Measurements from ENCODE around the gene PLXNB1.

The PLXNB1 gene

DNA sequence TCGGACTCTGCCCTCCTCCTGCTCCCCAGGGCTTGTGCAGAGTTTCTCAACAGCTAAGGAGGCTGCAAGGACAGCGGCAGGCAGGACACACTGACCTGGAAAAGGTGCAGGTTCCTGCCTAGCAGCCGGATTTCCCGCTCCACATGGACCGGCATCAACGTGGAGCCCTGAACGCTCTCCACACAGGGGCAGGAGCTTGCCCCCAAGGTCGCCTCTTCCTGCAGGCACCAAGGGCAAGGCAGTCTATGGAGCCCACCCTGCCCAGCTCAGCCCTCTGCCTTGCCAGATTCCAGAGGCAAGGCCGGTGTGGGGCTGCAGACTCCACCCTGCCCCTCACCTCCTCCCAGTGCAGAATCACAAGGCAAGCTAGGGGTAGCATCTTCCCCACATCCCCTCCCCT lies 10.7 kb downstream of the PLXNB1 start:
- no peak for DNase-seq (ENCODE audit: low read depth)

DNA sequence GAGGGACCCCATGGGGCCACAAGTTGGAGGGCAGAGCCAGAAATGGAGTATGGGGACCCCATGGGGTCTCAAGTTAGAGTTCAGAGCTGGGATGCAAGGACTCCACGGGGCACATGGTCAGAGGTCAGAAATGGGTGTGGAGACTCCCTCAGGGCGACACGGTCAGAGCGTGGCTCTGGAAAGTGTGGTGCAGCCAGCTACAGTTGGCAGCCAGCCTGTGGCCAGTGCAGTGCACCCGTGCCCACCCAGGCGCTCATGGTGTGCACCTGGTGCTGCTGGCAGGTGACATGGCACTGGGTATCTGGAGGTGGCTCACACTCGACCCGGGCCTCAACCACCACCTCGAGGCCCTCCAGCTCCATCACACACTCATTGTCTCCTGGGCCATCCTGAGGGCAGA lies 11.2 kb downstream of the PLXNB1 start:
- DNase-seq (ENCODE audit: low read depth), result no peak

GRCh38 chr3:48418140-48418539 lies 11.7 kb downstream of the PLXNB1 start:
- DNase-seq (ENCODE audit: low read depth), result no peak

- no peak for DNase-seq (ENCODE audit: low read depth)
Observed at GRCh38 chr3:48417529-48418108, 12.3 kb downstream of the PLXNB1 start.

DNA sequence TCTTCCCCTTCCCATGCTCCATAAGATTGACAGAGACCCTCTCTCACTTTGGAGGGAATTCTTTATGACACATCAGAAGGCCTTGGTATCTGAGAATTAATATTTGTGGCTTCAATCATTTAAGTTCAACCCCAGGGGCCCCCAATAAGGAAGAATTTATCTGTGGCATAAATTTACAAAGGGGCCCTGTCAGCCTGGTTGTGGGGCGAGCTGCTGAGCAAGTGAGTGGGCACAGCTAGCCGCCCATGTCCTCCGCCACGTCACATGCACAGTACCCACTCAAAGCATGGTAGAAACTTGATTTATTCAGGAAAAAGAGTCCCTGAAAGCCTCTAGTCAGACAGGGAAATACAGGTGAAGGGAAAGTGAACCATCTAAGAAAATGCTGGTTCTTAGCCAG lies 13.3 kb downstream of the PLXNB1 start:
- DNase-seq (ENCODE audit: low read depth), result no peak

DNA sequence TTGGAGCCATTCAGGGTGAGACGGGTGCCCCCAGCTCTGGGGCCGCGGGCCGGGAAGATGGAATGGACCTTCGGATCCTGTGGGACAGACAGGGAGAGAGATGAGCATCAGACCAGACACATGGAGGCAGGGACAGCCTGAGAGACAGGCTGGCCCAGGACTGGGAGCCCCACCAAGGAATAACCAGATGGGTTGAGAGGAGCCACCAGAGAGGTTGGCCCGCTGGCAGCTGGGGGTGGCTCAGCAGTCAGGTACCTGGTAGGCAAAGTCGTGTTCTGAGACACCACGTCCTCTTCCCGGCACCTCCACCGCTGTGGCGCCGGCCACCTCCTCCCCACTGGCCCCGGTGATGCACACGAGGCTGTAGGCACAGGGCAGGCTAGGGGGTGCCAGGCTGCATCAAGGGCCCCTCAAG lies 13.8 kb downstream of the PLXNB1 start:
- no peak for DNase-seq (ENCODE audit: low read depth)

- DNase-seq (ENCODE audit: low read depth), result no peak
Observed at GRCh38 chr3:48415251-48415953, 14.5 kb downstream of the PLXNB1 start.

DNA sequence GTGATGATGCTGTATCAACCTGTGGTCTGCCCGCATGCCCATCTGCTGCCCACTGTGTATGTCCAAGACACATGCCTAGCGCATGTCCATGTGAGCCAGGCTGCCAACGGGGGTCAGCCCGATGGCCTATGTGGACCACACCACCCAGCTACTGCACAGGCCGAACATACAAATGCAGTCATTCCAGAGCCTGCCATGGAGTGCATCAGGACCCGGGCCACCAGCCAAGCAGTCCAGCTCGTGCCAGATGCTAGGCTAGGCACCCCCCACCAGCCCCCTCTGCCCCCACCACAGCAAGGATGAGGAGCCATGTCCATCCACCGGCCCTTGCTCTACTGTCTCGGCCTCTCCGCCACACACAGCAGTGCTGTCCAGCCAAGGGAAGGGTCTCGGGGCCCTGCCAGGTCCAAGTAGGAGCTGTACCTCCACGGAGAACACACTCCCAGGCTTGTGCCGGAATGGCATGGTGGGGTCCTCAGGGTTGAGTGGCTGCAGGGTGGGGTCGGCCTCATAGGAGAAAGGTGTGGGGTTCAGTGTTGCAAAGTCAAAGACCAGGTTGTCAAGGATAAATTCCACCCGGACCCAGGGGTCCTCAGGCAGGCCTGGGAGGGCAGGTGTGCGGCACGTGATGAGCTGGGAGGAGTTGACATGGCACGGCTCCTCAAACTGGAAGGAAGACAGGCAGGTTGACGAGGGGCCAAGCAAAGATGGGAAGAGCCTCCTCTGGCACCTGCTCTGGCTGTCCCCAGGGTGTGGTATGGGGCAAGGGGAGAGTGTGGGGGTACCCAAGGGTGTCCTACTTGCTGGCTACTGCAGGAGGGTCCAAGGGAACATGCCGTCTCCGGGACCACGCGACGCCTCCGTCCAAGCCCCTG lies 15.3 kb downstream of the PLXNB1 start:
- DNase-seq (ENCODE audit: low read depth), result no peak

DNA sequence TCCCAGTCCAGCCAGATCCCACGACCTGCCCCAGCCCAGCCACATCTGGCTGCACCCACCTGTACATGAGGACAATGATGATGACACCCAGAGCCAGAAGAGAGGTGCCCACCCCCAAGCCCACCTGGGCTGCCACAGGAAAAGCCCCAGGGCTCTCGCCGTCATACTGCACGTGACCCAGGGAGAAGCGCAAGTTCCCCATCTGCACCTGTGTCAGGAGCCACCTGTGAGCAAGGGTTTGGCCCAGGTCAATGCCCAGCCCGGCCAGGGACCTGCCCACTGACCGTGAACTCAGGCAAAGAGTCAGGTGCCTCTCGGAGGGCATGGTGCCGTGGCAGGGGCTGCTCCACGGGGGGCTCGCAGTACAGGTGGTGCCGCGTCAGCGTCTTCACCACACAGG lies 16.3 kb downstream of the PLXNB1 start:
- DNase-seq (ENCODE audit: low read depth), result no peak

- DNase-seq (ENCODE audit: low read depth), result no peak
Observed at GRCh38 chr3:48413086-48413485, 16.8 kb downstream of the PLXNB1 start.

DNA sequence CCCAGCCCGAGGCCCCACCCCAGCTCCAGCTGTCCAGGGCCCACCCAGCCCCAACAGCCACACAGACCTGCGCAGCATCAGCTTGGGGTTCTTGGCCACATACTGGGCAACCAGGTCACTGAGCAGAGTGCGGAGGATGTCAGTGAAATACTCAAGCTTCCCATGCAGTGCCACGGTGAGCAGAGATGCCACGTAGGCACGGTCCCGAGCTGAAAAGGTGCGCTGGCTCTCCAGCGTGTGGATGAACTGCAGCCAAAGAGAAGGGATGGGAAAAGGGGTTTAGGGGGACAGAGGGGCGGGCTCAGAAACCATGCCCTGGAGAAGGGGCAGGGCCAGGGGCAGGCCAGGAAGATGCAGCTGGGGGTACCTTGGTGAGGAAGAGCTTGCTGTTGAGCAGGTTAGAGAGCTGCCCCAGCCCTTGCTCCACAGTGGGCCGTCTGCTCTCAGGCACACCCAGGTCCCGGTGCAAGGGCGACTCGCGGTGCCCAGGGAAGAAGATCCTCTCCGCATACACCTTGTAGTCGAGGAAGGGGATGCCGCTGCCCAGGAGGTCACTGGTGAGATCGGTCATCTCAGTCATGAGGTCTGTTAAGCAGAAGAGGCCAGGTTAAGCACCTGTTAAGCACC lies 17.4 kb downstream of the PLXNB1 start:
- DNase-seq (ENCODE audit: low read depth), result no peak

DNA sequence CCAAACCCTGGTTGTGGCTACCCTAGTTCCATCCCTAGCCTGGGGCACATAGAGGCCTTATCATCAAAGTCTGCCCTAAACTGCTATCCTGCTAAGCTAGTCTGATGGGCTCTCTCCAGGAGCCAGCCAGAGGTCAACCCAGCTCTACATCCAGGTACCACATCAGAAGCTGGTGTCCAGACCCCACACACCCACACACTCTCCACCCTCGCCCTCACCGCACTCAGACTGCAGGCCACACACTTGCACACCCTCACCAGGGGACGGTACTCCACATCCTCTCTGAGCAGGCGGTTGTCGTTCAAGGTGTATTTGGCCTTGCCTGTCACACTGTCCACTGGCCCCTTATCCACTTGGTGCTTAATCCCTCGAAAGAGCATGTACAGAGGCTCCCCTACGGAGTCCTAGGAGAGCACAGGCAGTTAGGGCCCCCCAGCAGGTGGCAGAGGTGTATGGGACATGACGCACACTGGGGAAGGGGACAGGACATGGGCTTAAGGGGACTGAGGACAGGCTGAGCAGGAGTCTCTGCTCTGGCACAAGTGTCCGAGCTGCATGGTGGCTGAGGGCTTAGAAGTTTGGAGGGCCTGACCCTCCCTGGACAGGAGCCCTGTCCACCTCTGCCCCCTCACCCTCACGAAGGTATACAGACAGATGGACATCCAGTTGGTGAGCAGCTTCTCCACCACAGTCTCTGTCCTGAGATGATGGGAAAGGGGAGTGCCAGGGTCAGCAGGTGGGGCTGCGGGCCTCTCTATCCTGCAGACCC lies 18.1 kb downstream of the PLXNB1 start:
- DNase-seq (ENCODE audit: low read depth), result no peak

GRCh38 chr3:48411041-48411588 lies 18.8 kb downstream of the PLXNB1 start:
- DNase-seq (ENCODE audit: low read depth), result no peak

- DNase-seq (ENCODE audit: low read depth), result no peak
Observed at GRCh38 chr3:48410205-48411040, 19.5 kb downstream of the PLXNB1 start.

GRCh38 chr3:48409291-48410201 lies 20.3 kb downstream of the PLXNB1 start:
- no peak for DNase-seq (ENCODE audit: low read depth)

DNA sequence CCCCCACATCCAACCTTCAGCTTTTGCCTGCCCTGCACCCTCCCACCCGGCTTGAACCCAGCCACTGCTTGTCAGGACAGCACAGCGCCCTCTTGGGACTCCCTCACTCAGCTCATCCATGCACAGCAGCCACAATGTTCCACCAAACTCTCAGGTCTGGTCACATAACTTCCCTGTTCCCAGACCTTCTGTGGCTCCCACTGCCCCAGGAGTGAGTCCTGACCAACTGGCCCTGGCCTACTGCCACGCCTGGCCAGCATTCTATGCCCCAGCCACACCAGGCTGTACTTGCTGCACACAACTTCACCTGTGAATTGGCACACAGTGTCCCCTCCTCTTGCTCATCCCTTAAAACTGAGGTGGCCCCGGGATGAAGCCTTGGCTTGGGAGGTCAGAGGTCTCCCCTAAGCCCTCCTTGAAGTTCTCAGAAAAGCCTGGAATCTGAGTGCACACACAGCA lies 21.0 kb downstream of the PLXNB1 start:
- no peak for DNase-seq (ENCODE audit: low read depth)

GRCh38 chr3:48407542-48408099 lies 22.3 kb downstream of the PLXNB1 start:
- no peak for DNase-seq (ENCODE audit: low read depth)

DNA sequence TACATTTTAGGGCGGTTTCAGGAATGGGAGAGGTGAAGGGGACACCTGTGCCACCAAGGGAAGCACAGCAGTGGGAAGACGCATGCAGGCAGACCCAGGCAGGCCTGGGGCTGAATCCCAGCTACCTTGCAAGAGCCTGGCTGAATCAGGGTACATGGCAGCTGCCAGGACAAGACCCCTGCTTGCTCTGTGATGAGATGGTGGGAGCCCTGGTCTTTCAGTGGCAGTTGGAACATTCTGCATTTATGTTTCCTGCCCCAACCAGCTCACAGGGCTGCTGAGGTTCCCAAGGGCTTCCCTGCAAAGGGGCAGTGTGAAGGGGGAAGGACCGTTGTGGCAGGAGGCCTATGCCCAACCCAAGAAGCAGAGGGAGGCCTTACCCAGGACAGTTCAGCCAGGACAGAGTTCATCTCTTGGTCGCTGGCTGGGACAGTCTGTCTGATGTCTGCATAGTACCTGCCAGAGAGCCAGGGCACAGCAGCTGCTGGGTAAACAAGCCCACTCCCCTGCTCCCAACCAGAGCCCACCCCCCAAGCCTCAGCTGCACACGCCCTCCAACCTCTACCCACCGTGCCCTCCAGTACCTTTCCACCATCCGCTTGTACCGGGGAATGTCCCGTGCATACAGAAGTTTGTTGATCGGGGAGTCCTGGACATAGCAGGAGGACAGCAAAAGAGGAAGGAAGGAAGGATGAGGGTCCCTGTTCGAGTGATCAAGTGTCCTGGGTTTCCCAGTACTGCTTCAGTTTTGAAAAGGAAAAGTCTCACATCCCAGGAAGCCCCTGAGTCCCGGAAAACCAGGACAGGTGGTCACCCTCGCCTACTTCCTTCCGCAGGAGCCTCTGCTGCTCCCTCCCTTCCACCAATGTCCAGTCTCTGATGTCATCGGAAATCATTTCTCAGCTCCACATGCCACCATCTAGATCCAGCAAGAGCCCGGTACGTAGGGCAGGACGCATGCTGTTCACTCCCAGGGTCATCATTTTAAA lies 23.1 kb downstream of the PLXNB1 start:
- DNase-seq (ENCODE audit: low read depth), result no peak

All from stromal cell of bone marrow (primary cell).